Placental epithelial cell (primary cell): ENCODE measurements around the gene B4GALT5. TPM values are rescaled to one million over a fixed set of nuclear protein-coding genes. Genes with fewer than 3 reads are reported as not detected.

Experiments used
- small RNA-seq: library from RNA; depleted of rRNA; stranded (forward); fragments of <200 nt; gene quantifications from one replicate; pipeline ENCODE3, GENCODE V24; 2012
- total RNA-seq: library from RNA; depleted of rRNA; stranded (reverse); fragments of >200 nt; gene quantifications from 2 replicates; pipeline ENCODE4 v1.2.3, GENCODE V29; 2012

The B4GALT5 gene
- 16.6 and 18.1 TPM in 2 replicates for total RNA-seq

GRCh38 chr20:49713753-49714712 is at the start of gene B4GALT5:
B4GALT5 (minus strand) TSS chr20:49713878; CDS start chr20:49713690, 188 bp downstream.

Small RNA genes within 50 kb of the gene (small RNA-seq; reads per million reads assigned to genes)
- gene RN7SL197P (not detected), gene SNRPFP1 (not detected)

Other genes starting within 250 kb of the B4GALT5 start
- gene KCNB1, start 231.2 kb downstream of the B4GALT5 start, total RNA-seq = not detected in 2 replicates
- 0.11 and 0.39 TPM in 2 replicates for gene PTGIS, start 145.7 kb downstream of the B4GALT5 start, total RNA-seq
- gene SLC9A8, start 99.0 kb upstream of the B4GALT5 start, total RNA-seq = 6.3 and 10.2 TPM in 2 replicates
- 3.1 and 3.5 TPM in 2 replicates for gene SPATA2, start 201.7 kb upstream of the B4GALT5 start, total RNA-seq
- 34.5 and 77.8 TPM in 2 replicates for gene RNF114, start 222.5 kb upstream of the B4GALT5 start, total RNA-seq